GM19463 (cell line): Measurements from ENCODE around the gene FANCL.
"Not testable (repeated sequence)": the region's sequence is repeated elsewhere in the genome, so short reads cannot be mapped to it uniquely, and the experiment has no call there.

Experiments used
- ATAC-seq: cut with Tn5 transposase; IDR thresholded peaks from one replicate; pipeline ENCODE4 v1.9.1; 2021; ENCODE audit warnings: mild to moderate bottlenecking, moderate library complexity; ENCODE audit not compliant: unreplicated experiment

Gene FANCL

DNA sequence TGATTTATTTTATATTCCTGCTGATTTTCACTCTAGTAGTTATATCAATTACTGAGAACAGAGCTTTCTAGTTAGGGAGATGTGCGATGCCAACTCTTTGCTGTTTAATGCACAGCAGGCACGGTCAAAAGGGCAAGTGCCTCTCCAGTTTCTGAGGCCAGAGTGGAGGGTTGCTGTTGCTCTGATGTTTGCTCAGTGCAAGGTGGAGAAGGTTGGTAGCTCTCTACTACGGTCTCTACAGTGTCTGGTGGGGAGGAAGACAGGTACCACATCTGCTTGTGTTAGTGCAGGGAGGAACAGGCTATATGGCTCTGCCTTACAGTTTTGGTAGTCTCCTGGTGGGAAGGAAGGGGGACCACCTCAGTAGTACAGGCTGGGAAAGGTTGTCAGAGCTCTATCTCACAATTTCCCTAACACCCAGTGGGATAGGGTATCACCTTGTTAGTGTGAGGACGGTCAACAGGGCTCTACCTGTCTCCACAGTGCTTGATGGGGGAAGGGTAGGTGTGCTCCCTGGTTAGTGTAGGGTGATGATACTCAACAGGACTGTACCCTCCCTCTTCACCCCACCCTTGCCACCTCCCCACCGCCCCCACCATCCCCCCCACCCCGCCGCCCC is 85.9 kb downstream of the FANCL start:
- ATAC-seq: no peak

DNA sequence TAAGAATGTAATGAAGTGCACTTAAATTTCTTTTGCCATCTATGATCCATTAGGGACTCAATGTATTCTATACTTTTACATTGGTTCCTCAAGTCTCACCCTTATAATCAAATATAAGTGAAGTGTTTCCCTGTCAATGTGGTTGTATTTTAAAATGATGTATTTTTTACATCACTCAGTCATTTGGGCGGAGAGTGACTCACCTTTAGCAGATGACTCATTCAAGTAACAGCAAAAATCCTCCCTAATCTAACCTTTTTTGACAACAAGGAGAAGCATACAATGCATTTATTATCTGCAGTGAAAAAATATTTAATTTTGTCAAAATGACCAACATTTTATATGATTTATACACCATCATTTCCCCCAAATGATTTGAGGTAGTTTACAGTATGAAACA is 94.4 kb downstream of the FANCL start:
- no peak for ATAC-seq

DNA sequence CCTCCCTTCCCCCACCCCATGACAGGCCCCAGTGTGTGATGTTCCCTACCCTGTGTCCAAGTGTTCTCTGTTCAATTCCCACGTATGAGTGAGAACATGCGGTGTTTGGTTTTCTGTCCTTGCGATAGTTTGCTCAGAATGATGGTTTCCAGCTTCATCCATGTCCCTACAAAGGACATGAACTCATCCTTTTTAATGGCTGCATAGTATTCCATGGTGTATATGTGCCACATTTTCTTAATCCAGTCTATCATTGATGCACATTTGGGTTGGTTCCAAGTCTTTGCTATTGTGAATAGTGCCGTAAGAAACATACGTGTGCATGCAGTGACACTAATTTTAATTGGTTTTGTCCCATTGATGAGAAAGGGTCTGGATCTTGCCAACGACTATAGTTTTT is 95.4 kb downstream of the FANCL start:
- ATAC-seq: not testable (repeated sequence)

DNA sequence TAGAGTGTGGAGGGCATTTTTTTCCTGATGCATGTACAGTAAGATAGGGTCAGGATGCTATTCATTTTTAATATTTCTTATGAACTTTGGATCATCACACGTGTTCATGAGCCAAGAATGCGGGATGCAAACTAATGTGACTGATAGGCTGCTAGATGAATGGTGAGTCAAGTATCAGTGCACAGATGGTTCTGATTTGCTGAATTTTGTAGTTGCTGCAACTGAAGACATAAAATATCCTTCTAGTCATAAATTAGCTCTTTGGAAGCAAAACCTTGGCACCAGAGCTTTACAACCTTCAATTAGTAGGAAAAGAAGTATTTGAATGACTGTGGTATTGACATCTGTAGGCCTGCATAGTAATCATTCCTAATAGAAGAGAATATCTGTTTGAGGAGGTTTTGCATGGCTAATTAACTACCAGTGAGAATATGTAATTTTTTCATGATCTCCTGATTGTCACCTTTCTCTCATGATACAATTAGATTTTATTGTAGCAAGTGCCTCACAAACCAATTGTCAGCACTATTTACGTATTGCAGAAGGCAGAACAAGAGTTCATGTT is 100.5 kb downstream of the FANCL start:
- ATAC-seq: no peak

DNA sequence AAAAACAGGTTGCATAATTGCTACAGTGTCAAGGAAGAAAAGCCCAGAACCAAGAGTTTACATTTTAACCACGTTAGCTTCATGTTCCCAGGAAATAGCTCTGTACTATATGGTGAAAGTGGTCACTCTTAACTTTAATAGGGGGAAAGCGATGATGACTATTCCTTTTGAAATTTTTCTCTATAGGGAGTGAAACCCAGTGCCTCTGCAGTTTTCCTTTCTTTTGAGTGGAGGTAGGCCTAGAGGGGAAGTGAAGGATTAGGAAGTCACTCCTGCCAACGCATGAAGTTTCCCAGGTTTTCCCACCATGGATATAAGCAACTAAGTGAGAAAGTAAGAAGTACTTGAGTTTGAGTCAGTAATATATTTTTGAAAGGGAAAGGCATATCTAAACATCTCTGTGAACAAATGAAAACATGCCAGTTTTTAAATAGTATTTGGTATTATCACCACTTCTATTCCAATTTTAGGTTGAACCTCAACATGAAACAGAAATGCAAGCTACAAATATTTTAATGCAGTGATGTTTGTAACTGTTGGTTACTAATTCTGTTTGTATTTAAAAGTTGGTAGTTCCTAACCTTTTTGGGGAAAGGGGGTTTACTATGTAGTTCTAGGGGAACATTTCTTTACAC is 102.6 kb downstream of the FANCL start:
- no peak for ATAC-seq

DNA sequence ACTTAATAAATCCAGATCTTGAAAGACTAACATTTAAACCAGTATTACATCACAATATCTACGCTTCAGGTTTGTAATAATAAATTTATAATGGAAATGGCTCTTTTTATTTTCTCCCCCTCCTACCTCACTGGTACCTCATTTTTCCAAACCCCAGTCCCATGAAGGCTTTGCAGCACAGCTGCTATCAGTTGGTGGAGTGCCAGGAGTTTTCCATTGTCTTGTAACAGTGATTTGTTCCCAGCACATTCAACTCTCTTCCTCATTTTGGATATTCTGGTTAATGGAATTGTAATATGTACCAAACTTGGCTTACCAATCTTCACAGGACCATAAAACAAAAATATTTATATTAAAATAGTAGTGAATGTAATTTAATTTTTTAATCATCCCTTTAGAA is 103.3 kb downstream of the FANCL start:
- ATAC-seq: no peak

DNA sequence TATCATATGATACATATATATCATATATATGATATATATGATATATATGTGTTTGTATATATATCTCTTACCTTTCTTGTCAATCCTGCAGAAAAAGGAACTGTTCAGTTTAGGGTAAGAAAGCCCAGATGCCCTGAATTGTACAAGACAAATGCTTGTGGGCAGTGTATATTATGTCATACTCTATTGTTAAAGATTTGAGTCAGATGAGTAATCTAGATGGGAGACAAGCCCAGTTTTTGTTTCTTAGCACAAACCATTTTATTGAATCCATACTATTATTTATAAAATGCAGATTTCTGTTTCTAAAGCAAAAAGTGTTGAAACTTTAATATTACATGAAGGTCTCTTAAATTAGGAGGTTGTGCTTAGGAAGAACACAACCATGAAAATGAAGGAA is 103.9 kb downstream of the FANCL start:
- ATAC-seq: no peak

DNA sequence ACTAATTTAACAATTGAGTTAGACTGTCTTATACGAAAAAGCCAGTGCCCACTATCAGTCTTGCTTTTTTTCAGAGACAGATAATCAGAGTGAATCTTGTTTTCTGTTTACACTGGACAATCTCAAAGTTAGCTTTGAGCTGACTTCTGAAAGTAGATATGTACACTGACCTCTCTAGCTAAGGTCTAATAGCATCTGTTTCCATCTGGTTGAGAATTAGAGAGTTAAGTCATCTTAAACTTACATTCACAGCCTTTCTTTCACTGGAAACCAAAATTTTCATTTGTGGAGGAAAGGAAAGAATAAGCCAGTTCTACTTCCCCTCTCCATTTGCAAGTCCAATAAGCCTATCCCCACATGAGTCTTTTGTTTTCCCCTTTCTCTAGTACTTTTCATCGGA is 105.3 kb downstream of the FANCL start:
- ATAC-seq: no peak

DNA sequence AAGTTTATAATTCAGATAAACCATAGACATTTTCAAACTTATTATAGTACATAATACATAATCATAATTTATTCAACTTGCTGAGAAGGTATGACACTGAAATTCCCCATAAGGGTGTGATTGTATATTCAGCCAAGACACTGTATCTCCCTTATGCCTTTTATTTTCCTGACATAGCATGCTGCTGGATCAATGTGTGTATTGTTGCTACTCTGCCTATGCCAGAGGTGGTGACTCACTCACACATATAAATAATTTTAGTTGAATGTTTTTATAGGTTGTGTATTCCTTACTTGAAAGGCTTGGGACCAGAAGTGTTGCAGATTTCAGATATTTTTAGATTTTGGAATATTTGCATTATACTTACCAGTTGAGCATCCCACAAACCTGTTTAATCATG is 107.7 kb downstream of the FANCL start:
- ATAC-seq: no peak

DNA sequence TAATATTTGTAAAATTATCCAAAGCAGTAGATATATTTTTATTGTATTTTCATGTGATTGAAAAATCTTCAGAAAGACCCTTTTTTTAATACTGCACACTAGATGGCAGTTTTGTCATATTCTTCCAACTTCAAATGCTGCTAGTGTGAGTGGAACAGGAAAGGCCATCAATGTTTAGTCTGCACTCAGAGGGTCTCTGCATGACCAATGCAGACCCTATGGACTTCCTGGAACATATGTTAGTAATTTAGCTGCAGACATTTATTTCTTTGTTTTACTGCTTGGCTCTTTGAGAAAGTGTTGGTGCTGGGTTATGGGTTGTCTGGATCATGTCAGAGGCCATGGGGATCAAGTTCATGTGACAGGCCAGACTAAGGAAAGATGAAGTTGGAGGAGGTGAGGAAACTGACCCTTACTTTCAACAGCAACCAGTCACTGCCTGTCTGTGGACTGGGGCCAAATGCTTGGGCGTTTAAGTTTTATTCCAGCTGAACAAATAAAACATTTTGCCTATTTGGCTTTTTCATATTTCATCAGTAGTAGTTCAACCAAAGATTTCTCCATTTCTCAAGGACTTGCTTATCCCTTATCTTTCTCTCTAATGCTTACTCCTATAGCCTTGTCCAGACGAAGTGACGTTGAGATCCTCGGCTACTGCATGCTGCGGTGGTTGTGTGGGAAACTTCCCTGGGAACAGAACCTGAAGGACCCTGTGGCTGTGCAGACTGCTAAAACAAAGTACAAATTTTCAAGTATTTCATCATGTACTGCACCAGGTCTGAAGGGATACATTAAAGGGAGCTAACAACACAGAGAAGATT is 109.7 kb downstream of the FANCL start:
- ATAC-seq: no peak

DNA sequence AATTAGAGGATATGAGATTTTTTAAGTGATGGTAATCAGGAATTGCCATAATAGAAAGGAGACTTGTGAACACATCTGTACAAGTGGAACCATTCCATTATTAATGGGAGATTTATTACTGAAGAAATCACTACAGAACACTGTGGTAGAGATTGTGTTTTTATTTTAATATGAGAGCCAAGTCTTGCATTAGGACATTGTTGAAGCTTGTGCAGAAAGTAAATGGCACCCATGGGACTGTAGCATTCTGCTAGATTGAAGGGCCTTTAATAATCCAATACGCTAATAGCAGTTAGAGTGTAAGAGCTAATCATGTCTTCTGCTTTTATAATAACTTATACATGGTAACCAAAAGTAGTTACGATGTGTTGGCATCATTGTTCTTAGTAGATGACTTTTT is 110.9 kb downstream of the FANCL start:
- no peak for ATAC-seq

DNA sequence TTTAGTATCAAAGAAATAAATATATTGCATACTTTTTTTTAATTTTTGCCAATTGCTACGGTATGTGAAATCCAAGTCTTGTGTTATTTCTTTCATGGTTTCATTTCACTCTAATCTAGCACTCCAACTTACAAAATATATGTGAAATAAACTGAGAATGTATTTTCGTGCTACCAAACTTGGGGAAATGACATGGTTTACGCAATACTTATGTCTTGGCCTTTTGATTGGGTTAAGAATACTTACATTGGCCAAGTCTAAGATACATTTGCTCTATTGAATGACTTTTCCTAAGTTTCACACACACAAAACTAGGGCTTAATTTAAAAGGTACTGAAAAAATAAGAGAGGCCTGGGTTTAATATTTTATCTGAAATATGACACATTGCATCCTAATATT is 114.0 kb downstream of the FANCL start:
- no peak for ATAC-seq

DNA sequence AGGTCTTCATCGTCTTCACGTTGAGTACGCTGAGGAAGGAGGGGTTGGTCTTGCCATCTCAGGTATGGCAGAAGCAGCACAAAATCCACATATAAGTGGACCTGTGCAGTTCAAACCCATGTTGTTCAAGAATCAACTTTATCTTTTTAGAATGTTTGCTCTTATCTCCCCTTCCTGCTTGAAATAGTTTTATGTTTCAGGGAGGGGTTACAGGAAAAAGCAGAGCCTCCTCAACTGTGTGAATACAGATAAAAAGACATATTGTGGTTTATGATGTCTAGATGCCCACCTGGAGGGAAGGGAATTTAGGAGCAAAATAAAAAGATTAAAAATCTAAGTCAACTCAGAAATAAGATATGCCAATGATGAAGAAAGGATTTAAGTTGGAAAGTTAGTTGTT is 118.6 kb downstream of the FANCL start:
- no peak for ATAC-seq

DNA sequence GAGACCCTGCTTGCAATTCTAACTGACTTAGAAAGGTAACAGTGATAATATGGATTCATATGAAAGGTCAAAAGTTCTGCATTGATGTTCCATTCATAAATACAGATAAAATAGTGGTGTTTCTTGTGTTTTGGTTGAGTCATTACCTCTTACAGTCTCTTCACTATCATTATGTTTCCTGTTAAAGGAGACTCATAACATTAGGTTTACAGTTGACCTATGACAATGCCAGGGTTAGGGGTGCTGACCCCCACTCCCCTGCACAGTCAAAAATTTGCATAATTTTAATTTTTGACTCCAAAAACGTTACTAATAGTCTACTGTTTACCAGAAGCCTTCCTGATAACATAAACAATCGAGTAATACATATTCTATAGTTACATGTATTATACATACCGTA is 119.1 kb downstream of the FANCL start:
- no peak for ATAC-seq

DNA sequence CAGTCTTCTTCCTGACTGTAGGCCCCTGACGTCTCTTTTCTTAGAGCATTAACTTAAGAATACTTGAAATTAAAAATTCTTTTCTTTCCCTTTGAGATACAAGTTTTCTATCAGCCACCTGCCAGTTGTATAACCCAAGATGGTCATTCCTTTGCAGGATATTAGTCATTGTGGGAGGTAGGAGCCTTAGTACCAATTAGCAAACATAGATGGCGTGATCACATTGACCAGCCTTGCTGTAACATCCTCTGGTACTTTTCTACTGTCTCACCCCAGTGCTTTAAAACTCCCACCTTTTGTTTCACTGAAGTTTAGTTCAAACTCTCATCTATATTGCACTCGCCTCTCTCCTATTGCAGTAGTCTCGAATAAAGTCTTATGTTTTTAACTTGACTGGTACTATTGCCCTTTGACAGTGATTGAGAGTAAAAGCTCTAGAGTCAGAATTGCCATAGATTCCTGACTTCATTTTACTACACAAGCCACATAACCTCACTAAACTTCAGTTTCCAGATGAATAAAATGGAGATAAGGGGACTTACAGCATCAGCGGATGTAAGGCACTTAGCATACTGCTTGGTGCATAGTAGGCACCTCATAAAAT is 120.4 kb downstream of the FANCL start:
- no peak for ATAC-seq

DNA sequence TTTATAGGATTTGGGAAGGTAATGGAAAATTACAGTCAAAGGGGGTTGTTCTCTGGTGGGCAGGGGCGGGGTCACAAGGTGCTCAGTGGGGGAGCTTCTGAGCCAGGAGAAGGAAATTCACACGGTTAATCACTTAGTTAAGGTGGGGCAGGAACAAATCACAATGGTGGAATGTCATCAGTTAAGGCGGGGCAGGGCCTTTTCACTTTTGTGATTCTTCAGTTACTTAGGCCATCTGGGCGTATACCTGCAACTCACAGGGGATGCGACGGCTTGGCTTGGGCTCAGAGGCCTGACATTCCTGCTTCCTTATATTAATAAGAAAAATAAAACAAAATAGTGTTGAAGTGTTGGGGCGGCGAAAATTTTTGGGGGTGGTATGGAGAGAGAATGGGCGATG is 127.6 kb downstream of the FANCL start:
- not testable (repeated sequence) for ATAC-seq

DNA sequence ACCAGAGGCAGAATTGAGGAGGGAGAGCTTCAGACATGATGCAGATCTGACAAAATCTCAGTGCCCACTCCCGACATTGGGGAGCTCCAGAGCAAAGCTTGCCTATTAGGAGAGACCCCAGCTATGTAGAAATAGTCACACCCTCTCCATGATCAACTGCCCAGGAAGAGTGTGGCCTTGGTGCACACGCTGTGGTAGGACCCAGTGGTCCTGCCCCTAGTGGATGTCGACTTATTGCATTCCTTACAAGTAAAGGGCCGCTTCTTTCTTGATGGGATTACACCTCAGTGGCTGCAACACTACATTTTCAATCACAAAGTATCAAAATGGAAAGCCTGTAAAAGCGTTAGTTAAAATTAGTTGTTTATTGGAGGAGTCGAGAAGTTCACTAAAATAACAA is 130.4 kb downstream of the FANCL start:
- no peak for ATAC-seq

DNA sequence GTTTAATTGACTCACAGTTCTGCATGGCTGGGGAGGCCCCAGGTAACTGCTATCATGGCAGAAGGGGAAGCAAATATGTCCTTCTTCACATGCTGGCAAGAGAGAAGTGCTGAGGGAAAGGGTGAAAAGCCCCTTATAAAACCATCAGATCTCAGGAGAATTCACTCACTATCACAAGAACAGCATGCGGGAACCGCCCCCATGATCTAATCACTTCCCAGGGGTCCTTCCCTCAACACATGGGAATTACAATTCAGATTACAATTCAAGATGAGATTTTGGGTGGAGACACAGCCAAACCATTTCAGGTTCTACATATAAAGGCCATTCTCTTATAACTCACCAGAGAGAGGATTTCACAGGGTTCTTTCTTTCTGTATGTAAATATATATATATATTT is 131.6 kb downstream of the FANCL start:
- no peak for ATAC-seq
